HG02642 (cell line): ENCODE results near the gene FBXL20.
"Not testable (repeated sequence)": the region's sequence is repeated elsewhere in the genome, so short reads cannot be mapped to it uniquely, and the experiment has no call there.

ENCODE experiments used
- ATAC-seq: cut with Tn5 transposase; IDR thresholded peaks from one replicate; pipeline ENCODE4 v1.9.1; 2021; ENCODE audit warnings: mild to moderate bottlenecking; ENCODE audit not compliant: unreplicated experiment, poor library complexity

FBXL20 gene

GRCh38 chr17:39391448-39391847, 10.0 kb downstream of the FBXL20 start:
- no peak for ATAC-seq

- no peak for ATAC-seq
Measured at GRCh38 chr17:39385040-39385439, 16.4 kb downstream of the FBXL20 start.

DNA sequence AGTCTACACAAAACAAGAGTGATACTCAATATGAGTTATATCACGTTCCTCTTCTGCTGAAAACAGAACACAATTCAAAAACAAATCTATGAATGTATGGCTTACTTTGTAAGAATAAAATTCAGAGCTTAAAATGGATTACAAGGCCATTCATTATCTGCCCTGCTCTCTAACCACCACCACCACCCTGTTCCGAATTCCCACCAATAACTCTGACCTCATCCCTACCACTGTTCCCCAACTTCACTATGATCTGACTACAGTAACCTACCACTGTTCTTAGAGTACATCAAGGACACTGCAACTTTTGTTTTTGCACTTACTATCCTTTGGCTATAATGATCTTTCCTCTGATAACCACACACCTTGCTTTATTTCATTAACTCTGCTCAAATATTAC, 21.3 kb downstream of the FBXL20 start:
- no peak for ATAC-seq

DNA sequence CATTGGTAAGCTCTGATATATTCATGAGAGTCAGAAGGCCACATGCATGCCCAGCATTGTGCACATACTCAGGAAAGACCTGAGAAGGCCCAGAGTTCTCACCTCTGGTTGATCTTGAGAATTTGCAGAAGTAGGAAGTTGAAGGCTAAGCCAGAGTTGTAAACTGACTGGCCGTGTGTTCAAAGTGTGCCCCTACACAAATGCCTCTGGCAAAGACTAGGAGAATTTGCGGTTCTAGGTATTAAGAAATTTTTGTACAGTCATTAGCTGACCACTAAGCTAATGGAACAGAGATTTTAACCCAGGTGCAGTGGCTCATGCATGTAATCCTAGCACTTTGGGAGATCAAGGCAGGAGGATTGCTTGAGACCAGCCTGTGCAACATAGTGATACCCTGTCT, 25.0 kb downstream of the FBXL20 start:
- no peak for ATAC-seq

DNA sequence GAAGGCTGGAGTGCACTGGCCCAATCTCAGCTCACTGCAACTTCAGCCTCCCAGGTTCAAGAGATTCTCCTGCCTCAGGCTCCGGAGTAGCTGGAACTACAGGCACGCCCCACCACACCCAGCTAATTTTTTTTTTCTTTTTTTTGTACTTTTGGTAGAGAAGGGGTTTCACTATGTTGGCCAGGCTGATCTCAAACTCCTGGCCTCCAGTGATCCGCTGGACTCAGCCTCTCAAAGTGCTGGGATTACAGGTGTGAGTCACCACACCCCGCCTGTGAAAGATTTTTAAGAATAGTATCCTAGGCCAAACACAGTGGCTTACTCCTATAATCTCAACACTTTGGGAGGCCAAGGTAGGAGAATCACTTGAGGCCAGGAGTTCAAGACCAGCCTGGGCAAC, 33.6 kb downstream of the FBXL20 start:
- not testable (repeated sequence) for ATAC-seq

DNA sequence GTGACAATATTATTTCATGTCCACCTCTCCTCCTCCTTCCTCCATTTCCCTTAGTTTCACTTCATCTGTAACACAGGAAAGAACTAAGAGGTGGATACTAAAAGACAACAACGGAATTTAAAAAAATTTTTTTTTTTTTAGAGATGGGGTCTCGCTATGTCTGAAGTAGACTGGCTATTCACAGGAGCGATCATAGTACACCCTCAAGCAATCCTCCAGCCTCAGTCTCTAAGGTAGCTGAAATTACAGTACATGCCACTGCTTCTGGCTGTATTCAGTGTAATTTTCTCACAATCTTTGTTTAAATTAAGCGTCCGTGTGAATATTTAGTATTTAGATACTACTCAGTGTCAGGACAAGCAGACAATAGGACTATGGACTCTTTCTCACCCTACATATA, 35.6 kb downstream of the FBXL20 start:
- no peak for ATAC-seq

DNA sequence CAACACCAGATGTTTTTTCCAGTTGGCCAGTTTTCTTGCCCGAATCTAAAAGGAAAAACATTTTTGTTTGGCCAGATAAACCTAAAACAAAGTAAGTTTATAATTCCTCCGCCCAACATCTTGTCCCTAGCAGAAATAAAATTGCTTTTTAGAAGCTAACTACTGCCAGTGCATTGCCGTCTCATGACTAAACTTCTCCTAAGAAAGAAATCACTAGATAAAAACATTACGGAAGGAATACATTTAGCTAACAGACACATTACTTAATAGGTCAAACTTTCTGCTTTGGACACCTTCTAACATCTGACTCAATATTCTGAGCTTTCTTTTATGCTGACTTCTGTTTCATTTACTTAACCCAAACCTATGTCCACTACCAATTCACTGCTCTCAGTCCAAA, 36.2 kb downstream of the FBXL20 start:
- no peak for ATAC-seq

GRCh38 chr17:39364236-39365025, 37.0 kb downstream of the FBXL20 start:
- no peak for ATAC-seq

DNA sequence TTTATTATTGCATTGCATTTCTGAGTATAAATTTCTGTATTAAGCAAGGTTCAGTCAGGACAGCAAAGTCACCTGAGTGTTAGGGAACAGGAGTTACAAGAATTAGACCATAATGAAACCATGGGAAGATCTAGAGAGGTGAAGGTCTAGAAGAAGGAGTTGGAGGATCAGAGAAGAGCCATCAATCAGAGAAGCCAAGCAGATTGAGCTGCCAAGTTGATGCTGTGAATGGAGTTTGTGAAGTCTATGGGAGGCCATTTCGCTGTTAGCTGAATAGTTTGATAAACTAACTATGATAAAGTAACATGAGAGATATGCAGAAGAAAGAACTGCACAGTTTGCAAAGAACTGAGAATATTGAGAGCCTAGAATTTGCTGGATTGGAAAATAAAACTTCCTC, 40.4 kb downstream of the FBXL20 start:
- no peak for ATAC-seq

DNA sequence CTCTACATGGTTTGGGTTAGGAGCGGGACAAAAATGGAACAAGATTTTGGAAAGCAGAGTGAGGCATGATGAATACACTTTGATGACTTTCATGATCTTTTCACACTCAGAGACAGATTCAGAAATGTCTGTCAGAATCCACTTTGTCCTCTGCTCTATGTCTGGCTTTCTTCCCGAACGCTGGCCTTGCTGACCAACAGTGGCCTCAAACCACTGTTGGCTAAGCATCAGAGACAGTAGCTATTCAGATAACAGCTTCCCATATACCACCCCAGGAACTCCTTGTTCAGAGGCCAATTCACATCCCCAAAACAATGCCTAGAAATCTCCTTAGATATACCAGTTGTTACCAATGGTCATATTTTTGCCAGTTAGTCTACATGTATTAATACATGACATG, 40.9 kb downstream of the FBXL20 start:
- ATAC-seq = no peak

GRCh38 chr17:39359994-39360393, 41.4 kb downstream of the FBXL20 start:
- ATAC-seq = no peak

DNA sequence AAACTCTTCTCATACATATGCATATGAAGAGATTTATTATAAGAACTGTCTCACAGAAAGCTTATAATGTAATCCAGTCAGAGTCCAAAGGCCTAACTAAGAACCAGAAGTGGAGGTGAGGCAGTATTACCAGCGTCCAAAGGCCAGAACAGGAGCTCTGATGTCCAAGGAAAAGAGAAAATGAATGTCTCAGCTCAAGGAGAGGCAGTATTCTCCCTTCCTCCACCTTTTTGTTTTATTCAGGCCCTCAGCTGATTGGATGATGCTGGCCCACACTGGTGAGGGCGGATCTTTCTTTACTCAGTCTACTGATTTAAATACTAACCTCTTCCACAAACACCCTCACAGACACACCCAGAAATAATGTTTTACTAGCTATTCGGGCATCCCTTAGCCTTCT, 43.4 kb downstream of the FBXL20 start:
- no peak for ATAC-seq

DNA sequence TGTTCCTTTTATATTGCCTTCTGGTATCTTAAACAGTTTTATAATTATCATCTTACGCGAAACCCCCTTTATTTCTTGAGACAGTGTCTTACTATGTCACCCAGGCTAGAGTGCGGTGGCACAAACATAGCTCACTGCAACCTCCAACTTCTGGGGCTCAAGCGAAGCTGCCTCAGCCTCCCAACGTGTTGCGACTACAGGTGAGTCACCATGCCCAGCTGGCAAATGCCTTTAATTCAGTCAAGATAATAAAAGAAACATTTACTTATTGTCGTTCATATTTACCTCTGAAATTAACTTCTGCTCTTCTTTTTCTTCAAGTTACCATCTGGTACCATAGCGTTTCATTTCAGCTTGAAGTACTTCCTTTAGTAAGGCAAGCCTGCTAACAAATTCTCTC, 43.9 kb downstream of the FBXL20 start:
- ATAC-seq = no peak

DNA sequence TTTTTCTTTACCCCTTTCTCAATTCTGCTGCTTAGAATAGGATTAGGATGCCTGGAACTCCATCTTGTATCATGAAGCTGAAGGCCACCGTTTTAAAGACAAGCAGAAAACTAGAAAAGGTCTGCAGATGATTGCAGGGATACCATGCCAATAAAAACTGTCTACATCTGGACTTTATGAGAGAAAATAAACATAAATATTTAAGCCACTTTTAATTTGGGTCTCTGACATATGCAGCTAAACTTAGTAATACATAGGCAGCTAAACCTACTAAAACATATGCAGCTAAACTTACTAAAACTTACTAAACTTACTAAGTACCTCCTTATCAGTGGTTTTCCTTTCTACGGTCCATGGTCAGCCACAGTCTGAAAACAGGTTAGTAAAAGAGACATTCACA, 48.4 kb downstream of the FBXL20 start:
- no peak for ATAC-seq

GRCh38 chr17:39352511-39352910, 48.9 kb downstream of the FBXL20 start:
- no peak for ATAC-seq

DNA sequence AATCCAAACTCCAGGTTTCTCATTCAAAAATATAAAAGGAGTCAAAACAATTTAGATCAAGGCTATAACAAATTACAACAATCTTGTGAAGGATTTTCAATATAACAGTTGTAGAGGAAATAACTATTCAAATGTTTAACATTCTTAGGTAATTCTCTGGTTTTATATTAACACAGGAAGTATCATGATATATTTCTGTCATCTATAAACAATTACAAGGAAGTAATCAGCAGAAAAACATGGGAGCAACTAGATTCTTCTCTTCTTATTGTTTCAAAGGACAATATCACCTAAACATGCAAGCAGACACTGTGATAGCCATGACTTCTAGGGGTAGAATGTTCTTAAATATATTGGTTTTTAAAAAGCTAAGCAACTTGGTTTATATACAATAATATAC, 49.9 kb downstream of the FBXL20 start:
- no peak for ATAC-seq

GRCh38 chr17:39349246-39349645, 52.2 kb downstream of the FBXL20 start:
- ATAC-seq = no peak

DNA sequence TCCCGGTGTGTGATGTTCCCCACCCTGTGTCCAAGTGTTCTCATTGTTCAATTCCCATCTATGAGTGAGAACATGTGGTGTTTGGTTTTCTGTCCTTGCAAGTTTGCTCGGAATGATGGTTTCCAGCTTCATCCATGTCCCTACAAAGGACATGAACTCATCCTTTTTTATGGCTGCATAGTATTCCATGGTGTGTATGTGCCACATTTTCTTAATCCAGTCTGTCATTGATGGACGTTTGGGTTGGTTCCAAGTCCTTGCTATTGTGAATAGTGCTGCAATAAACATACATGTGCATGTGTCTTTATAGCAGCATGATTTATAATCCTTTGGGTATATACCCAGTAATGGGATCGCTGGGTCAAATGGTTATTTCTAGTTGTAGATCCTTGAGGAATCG, 54.6 kb downstream of the FBXL20 start:
- not testable (repeated sequence) for ATAC-seq

DNA sequence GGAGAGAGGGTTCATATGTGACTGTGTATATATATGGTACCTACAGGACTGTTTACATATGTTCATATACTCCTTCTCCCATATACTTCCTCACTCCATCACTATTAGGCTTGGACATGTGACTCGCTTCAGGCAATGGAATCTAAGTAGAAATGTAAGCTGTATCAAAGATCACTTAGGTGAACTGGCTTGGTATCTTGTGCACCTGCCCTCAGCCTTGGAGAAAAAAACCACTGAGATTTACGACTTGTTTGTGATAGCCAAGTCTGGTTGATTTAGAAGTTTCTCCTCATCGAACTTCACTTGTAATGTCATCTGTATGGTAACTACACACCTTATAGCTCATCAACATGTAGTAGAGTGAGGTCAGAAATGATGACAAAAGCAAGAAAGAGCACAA, 59.9 kb downstream of the FBXL20 start:
- ATAC-seq = no peak

- no peak for ATAC-seq
Measured at GRCh38 chr17:39340731-39341130, 60.7 kb downstream of the FBXL20 start.

- ATAC-seq = no peak
Measured at GRCh38 chr17:39339272-39339671, 62.2 kb downstream of the FBXL20 start.

GRCh38 chr17:39337649-39338048, 63.8 kb downstream of the FBXL20 start:
- not testable (repeated sequence) for ATAC-seq
